GM12891 (cell line): ENCODE data around the gene SCN4A.

Source experiments
- POLR2A ChIP-seq: IDR thresholded peaks from 2 replicates; pipeline ENCODE4 v1.6.1; 2011; ENCODE audit warnings: low read depth, low read length, control low read depth
- POLR2AphosphoS5 ChIP-seq: IDR thresholded peaks from 2 replicates; pipeline ENCODE4 v1.6.1; 2011; ENCODE audit warnings: low read depth, low read length, control low read depth
- SPI1 ChIP-seq: IDR thresholded peaks from 2 replicates; pipeline ENCODE4 v1.6.1; 2011; ENCODE audit warnings: low read depth, low read length, control low read depth
- TAF1 ChIP-seq: IDR thresholded peaks from 2 replicates; pipeline ENCODE4 v1.6.1; 2011; ENCODE audit warnings: low read depth, low read length, control low read depth

DNA sequence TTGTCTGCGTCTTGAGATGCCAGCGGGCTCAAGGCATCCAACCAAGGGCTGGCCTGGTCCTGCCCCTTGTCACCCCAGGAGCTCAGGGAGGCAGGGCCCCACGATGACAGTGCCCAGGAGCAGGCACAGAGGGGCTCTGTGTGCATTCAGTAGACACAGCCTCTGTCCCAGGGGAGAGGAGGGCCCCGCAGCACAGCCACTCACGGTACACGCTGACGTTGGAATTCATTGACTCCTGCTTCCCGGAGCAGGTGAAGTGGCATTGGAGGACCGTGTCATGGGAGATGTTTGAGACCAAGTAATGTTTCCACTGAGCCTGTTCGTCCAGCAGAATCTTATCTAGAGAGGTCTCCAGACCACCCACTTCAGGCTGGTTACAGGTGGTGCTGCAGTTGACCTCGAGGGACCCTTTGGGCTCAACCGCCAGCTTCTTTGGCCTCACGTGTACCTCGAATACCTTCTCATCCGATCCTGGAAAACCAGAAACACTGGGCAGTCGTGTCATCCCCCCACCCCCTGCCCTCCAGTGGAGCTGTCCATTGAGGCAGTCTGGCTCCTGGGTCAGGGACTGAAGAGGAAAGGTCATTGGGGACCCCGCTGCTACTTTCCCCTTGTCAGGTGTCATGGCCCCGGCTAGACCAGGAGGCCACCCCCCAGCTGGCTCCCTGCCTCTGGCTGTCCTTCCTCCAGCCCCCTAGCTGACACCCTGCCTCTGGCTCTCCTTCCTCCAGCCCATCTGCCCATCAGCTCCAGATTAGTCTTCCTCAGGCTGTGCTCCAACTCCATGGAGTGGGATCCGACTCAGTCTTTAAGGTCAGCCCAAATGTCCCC is 32.4 kb upstream of the SCN4A start:
- no peak for TF ChIP-seq TAF1
- no peak for TF ChIP-seq POLR2AphosphoS5
- TF ChIP-seq POLR2A: no peak
- TF ChIP-seq SPI1: no peak
